H9 (cell line): ENCODE data around the gene TUBB4B. TPM values are rescaled to one million over a fixed set of nuclear protein-coding genes. Genes with fewer than 3 reads are reported as not detected.

ENCODE experiments used
- DNase-seq: peaks from one replicate; pipeline ENCODE4 v3.0.0-alpha.2; 2017
- H2AFZ ChIP-seq: one replicate; pipeline ENCODE4 v1.6.1; 2013; ENCODE audit warnings: mild to moderate bottlenecking, low read length, control low read depth, moderate library complexity
- H2AK5ac ChIP-seq: 2 replicates; pipeline ENCODE4 v1.6.1; 2013; ENCODE audit warnings: low read length, control low read depth, mixed read lengths; ENCODE audit not compliant: insufficient read length
- H2BK120ac ChIP-seq: one replicate; pipeline ENCODE4 v1.6.1; 2013; ENCODE audit warnings: low read depth, mild to moderate bottlenecking, low read length, control low read depth, inconsistent platforms; ENCODE audit not compliant: poor library complexity, severe bottlenecking
- H2BK12ac ChIP-seq: 2 replicates; pipeline ENCODE4 v1.6.1; 2013; ENCODE audit warnings: low read length, control low read depth, mixed read lengths, low read depth; ENCODE audit not compliant: insufficient read length
- H2BK15ac ChIP-seq: 2 replicates; pipeline ENCODE4 v1.6.1; 2013; ENCODE audit warnings: low read depth, low read length, control low read depth
- H2BK20ac ChIP-seq: one replicate; pipeline ENCODE4 v1.6.1; 2013; ENCODE audit warnings: low read depth, mild to moderate bottlenecking, low read length, control low read depth, inconsistent platforms; ENCODE audit not compliant: poor library complexity, severe bottlenecking
- H2BK5ac ChIP-seq: 2 replicates; pipeline ENCODE4 v1.6.1; 2013; ENCODE audit warnings: low read length, control low read depth, mixed read lengths; ENCODE audit not compliant: insufficient read length
- H3K14ac ChIP-seq: 2 replicates; pipeline ENCODE4 v1.6.1; 2013; ENCODE audit warnings: low read length, control low read depth; ENCODE audit not compliant: insufficient read depth
- H3K18ac ChIP-seq: 2 replicates; pipeline ENCODE4 v1.6.1; 2013; ENCODE audit warnings: low read depth, mild to moderate bottlenecking, mixed read lengths, low read length, control low read depth; ENCODE audit not compliant: insufficient read length
- H3K23ac ChIP-seq: 2 replicates; pipeline ENCODE4 v1.6.1; 2013; ENCODE audit warnings: low read length, control low read depth, mixed read lengths, low read depth; ENCODE audit not compliant: insufficient read length
- H3K23me2 ChIP-seq: 2 replicates; pipeline ENCODE4 v1.6.1; 2013; ENCODE audit warnings: low read depth, mild to moderate bottlenecking, mixed read lengths, low read length, control low read depth; ENCODE audit not compliant: insufficient read length, poor library complexity, severe bottlenecking
- H3K27ac ChIP-seq: 2 replicates; pipeline ENCODE4 v1.5.1; 2013; ENCODE audit warnings: low read length, control low read depth, mixed read lengths, low read depth; ENCODE audit not compliant: insufficient read length
- H3K27me3 ChIP-seq: 2 replicates; pipeline ENCODE4 v1.6.1; 2013; ENCODE audit warnings: low read length, control low read depth, inconsistent platforms; ENCODE audit not compliant: insufficient read depth
- H3K4ac ChIP-seq: 2 replicates; pipeline ENCODE4 v1.6.1; 2013; ENCODE audit warnings: low read depth, mild to moderate bottlenecking, control low read depth, inconsistent platforms, low read length, moderate library complexity
- H3K4me1 ChIP-seq: 2 replicates; pipeline ENCODE4 v1.6.1; 2013; ENCODE audit warnings: low read length, control low read depth, inconsistent platforms; ENCODE audit not compliant: insufficient read depth
- H3K4me2 ChIP-seq: 2 replicates; pipeline ENCODE4 v1.6.1; 2013; ENCODE audit warnings: low read length, control low read depth, mixed read lengths; ENCODE audit not compliant: insufficient read length, insufficient read depth
- H3K56ac ChIP-seq: 2 replicates; pipeline ENCODE4 v1.6.1; 2013; ENCODE audit warnings: low read depth, mild to moderate bottlenecking, mixed read lengths, low read length, control low read depth; ENCODE audit not compliant: insufficient read length
- H3K79me1 ChIP-seq: 2 replicates; pipeline ENCODE4 v1.6.1; 2013; ENCODE audit warnings: low read depth, mild to moderate bottlenecking, moderate library complexity, low read length, control low read depth, inconsistent platforms; ENCODE audit not compliant: insufficient read depth, poor library complexity, severe bottlenecking
- H3K79me2 ChIP-seq: 2 replicates; pipeline ENCODE4 v1.6.1; 2013; ENCODE audit warnings: low read length, control low read depth, inconsistent platforms; ENCODE audit not compliant: insufficient read depth
- H3K9ac ChIP-seq: 2 replicates; pipeline ENCODE4 v1.6.1; 2013; ENCODE audit warnings: low read length, control low read depth, mixed read lengths; ENCODE audit not compliant: insufficient read length; ENCODE audit errors: extremely low read depth
- H3K9me3 ChIP-seq: one replicate; pipeline ENCODE4 v1.6.1; 2013; ENCODE audit warnings: low read depth, low read length, inconsistent platforms; ENCODE audit not compliant: control insufficient read depth
- H3T11ph ChIP-seq: one replicate; pipeline ENCODE4 v1.6.1; 2013; ENCODE audit warnings: mild to moderate bottlenecking, low read length, control low read depth, inconsistent platforms
- H4K20me1 ChIP-seq: one replicate; pipeline ENCODE4 v1.6.1; 2013; ENCODE audit not compliant: control insufficient read depth, insufficient read length, insufficient read depth
- H4K5ac ChIP-seq: 2 replicates; pipeline ENCODE4 v1.6.1; 2013; ENCODE audit warnings: low read depth, mild to moderate bottlenecking, mixed read lengths, low read length, control low read depth; ENCODE audit not compliant: insufficient read length
- H4K8ac ChIP-seq: replicated peaks from 2 replicates; pipeline ENCODE4 v1.6.1; 2013; ENCODE audit warnings: low read length, control low read depth, mixed read lengths, low read depth; ENCODE audit not compliant: insufficient read length
- H4K91ac ChIP-seq: 2 replicates; pipeline ENCODE4 v1.6.1; 2013; ENCODE audit warnings: low read depth, mild to moderate bottlenecking, moderate library complexity, mixed read lengths, low read length, control low read depth; ENCODE audit not compliant: insufficient read length
- H3K27ac Mint-ChIP-seq, 3 experiments: 2 replicates in 2 of 3; 3 replicates in 1 of 3; pipeline ENCODE4 v1.8.0; 2020 to 2021; ENCODE audit warnings: mixed read lengths in 3 of 3, mild to moderate bottlenecking in 1 of 3, moderate library complexity in 1 of 3
- H3K27me3 Mint-ChIP-seq: 2 replicates; pipeline ENCODE4 v1.8.0; 2021; ENCODE audit warnings: low read depth, mild to moderate bottlenecking, moderate library complexity, mixed read lengths
- H3K36me3 Mint-ChIP-seq, 3 experiments: 2 replicates in 2 of 3; 3 replicates in 1 of 3; pipeline ENCODE4 v1.8.0; 2020 to 2021; ENCODE audit warnings: low read depth in 3 of 3, mixed read lengths in 3 of 3; ENCODE audit not compliant: insufficient read depth in 1 of 3
- H3K4me1 Mint-ChIP-seq, 2 experiments: 2 replicates each; pipeline ENCODE4 v1.8.0; 2020; ENCODE audit warnings: mixed read lengths in 2 of 2
- H3K4me3 Mint-ChIP-seq, 2 experiments: 2 replicates in 1 of 2; 3 replicates in 1 of 2; pipeline ENCODE4 v1.8.0; 2020 to 2021; ENCODE audit warnings: mild to moderate bottlenecking in 2 of 2, mixed read lengths in 2 of 2, moderate library complexity in 1 of 2
- H3K9me3 Mint-ChIP-seq, 2 experiments: 2 replicates in 1 of 2; 3 replicates in 1 of 2; pipeline ENCODE4 v1.8.0; 2020; ENCODE audit warnings: mild to moderate bottlenecking in 2 of 2, mixed read lengths in 2 of 2, moderate library complexity in 1 of 2
- WGBS: extraction: QIAGEN DNeasy Blood & Tissue Kit; methylation state at CpG from one replicate; pipeline ENCODE4 v1.1.7; 2013; ENCODE audit warnings: missing lambda C conversion rate, low lambda C conversion rate, mixed read lengths; ENCODE audit not compliant: insufficient read length; ENCODE audit errors: extremely low coverage; 5-methylcytosine and 5-hydroxymethylcytosine counted together
- total RNA-seq: library from RNA; stranded (reverse); gene quantifications from 2 replicates; pipeline ENCODE4 v1.2.1, GENCODE V29; 2021
- TF ChIP-seq, protein P1 (sequence below): fragments of 200-600 bp; sonication (generic); conservative IDR thresholded peaks from 3 replicates; pipeline ENCODE4 v1.8.0; 2021; ENCODE audit warnings: antibody characterized with exemption, mild to moderate bottlenecking

Gene TUBB4B
- total RNA-seq, 1 experiment from 2014 or later, result 378 TPM

DNA sequence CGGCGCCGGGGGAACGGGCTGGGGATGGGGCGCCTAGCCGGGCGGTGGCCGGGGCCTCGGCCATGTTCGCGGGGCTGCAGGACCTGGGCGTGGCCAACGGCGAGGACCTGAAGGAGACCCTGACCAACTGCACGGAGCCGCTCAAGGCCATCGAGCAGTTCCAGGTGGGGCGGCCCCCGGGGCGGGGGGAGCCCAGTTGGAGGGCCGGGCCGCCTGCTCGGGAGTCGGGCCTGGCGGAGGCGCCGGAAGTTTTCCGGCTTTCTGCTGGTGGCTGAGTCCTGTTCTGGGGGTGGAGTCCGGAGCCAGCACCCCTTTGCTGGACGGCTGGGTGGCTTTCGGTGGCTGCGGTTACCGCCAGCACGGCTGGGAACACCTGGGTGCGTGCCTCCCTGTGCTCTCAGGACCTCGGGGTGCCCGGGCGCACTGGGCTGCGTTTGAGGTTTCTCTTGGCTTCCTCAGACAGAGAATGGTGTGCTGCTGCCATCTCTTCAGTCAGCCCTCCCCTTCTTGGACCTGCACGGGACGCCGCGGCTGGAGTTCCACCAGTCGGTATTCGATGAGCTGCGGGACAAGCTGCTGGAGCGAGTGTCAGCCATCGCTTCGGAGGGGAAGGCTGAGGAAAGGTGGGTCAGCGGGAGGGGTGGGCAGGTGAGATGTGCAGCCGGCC is 14.5 kb downstream of the TUBB4B start:
- Mint-ChIP-seq H3K27me3 (no peaks in the 10 kb centered on the region), H3K27ac (peak overlapping the region in 1 of 3 experiments; percentile 18; a peak in 2 of 7 replicates), H3K4me3 (peak overlapping the region; percentile 84 to 91), H3K36me3 (peaks cover 16 to 27% (median 25%) of the 10 kb centered on the region in 3 experiments; a peak in 6 of 7 replicates), H3K9me3 (no peaks in the 10 kb centered on the region; a peak in 1 of 5 replicates), H3K4me1 (peaks cover 8 to 19% of the 10 kb centered on the region in 2 experiments)
- H3K23ac ChIP-seq, result no peak overlapping the region
- no peaks in the 10 kb centered on the region for H3K9me3 ChIP-seq
- TF ChIP-seq, protein P1, sequence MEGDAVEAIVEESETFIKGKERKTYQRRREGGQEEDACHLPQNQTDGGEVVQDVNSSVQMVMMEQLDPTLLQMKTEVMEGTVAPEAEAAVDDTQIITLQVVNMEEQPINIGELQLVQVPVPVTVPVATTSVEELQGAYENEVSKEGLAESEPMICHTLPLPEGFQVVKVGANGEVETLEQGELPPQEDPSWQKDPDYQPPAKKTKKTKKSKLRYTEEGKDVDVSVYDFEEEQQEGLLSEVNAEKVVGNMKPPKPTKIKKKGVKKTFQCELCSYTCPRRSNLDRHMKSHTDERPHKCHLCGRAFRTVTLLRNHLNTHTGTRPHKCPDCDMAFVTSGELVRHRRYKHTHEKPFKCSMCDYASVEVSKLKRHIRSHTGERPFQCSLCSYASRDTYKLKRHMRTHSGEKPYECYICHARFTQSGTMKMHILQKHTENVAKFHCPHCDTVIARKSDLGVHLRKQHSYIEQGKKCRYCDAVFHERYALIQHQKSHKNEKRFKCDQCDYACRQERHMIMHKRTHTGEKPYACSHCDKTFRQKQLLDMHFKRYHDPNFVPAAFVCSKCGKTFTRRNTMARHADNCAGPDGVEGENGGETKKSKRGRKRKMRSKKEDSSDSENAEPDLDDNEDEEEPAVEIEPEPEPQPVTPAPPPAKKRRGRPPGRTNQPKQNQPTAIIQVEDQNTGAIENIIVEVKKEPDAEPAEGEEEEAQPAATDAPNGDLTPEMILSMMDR, result no peak
- H3K27ac ChIP-seq, result no peak overlapping the region
- H3K4ac ChIP-seq, result no peak overlapping the region
- H3K14ac ChIP-seq, result no peak overlapping the region
- no peak overlapping the region for H2BK20ac ChIP-seq
- H3K4me1 ChIP-seq, result no peaks in the 10 kb centered on the region
- no peaks in the 10 kb centered on the region for H3K27me3 ChIP-seq
- H3K9ac ChIP-seq, result peak overlapping the region; percentile 43
- no peak overlapping the region for H2BK12ac ChIP-seq
- H3K79me1 ChIP-seq, result peaks cover 5% of the 10 kb centered on the region
- no peak overlapping the region for H3T11ph ChIP-seq
- no peak overlapping the region for H4K8ac ChIP-seq
- no peak overlapping the region for H2AFZ ChIP-seq
- no peak overlapping the region for H4K5ac ChIP-seq
- no peak overlapping the region for H2AK5ac ChIP-seq
- H3K18ac ChIP-seq, result no peak overlapping the region
- peaks cover 6% of the 10 kb centered on the region; the same call in 1 of the 2 replicates for H3K79me2 ChIP-seq
- H4K91ac ChIP-seq, result no peak overlapping the region
- peak overlapping the region; percentile 68 for H3K4me2 ChIP-seq
- no peak overlapping the region for H2BK5ac ChIP-seq
- H3K56ac ChIP-seq, result no peak overlapping the region
- H2BK15ac ChIP-seq, result no peak overlapping the region
- no CpG with 5 or more reads among the region's 51 CpGs for WGBS
- H3K23me2 ChIP-seq, result peaks cover 14% of the 10 kb centered on the region
- H2BK120ac ChIP-seq, result no peak overlapping the region
- DNase-seq, result peak; percentile 74
- no peaks in the 10 kb centered on the region for H4K20me1 ChIP-seq
